HG03575 (cell line): Measurements from ENCODE around the gene TTLL11.

Experiments used
- ATAC-seq: cut with Tn5 transposase; IDR thresholded peaks from one replicate; pipeline ENCODE4 v1.9.1; 2021; ENCODE audit not compliant: unreplicated experiment, insufficient number of reproducible peaks, low FRiP score; ENCODE audit errors: extremely low read depth

Gene TTLL11

DNA sequence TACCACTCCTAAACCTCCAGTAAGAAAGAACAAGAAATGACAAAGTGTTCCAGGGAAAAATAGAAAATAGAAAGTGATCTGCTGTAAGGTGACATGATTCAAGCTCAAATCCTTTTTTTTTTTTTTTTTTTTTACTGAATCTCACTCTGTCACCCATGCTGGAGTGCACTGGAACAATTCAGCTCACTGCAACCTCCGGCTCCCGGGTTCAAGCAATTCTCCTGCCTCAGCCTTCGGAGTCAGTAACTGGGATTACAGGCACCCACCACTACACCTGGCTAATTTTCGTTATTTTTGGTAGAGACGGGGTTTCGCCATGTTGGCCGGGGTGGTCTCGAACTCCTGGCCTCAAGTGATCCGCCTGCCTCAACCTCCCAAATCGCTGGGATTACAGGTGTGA lies 35.9 kb downstream of the TTLL11 start:
- ATAC-seq = no peak

DNA sequence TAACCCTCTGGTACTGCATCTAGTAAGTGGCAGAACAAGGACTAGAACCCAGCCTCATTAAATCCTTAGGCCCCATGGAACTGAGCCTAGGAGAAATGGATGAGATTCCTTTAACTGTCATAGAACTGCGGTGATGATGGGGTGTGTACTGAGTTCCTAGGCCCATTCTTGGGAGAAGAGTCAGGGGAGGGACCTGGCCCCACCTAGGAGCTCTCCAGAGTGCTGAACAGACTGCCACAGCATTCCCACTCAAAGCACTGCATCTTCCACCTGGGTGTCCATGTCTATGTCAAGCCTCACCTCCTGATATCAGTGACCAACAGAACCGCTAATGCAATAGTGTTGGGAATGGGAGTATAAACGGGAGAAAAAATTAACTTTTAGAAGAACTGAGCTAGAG lies 36.6 kb downstream of the TTLL11 start:
- ATAC-seq = no peak

DNA sequence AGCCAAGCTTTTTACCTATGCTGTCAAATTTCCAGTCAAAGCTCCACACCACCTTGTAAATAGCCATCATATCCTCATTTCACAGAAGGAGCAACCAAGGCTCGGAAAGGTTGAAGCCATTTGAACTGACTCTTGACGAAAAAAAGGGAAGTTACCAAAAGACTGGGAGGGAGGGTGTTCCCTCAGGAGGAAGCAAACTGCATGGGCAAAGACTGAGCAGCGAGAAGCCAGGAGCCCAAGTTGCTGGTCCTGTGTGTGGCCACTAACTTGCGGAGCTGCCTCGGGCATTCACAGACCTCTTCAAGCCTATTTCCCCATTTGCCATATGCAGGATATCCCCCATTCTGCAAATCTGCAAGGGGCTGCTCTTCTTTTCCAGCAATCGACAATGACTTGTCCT lies 37.4 kb downstream of the TTLL11 start:
- no peak for ATAC-seq

- no peak for ATAC-seq
Observed at GRCh38 chr9:122053567-122054350, 39.3 kb downstream of the TTLL11 start.

DNA sequence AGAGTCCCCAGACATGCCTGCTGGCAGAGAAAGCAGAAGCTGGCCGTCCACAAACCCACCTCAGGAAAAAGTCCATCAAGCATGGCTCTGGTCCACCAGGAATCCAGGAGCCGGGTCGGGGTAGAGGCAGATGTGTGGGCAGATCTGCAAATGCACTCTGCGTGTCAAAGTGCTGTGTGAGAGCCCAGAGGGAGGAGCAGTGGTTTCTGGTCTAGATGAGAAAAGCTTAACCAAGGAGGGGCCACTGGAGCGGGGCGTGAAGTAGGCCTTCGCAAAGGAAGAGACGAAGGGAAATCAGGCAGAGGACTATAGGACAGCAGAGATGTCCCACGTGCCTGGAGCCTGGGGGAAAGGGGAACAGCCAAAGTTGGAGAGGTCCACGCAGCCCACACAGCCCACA lies 40.0 kb downstream of the TTLL11 start:
- ATAC-seq = no peak

DNA sequence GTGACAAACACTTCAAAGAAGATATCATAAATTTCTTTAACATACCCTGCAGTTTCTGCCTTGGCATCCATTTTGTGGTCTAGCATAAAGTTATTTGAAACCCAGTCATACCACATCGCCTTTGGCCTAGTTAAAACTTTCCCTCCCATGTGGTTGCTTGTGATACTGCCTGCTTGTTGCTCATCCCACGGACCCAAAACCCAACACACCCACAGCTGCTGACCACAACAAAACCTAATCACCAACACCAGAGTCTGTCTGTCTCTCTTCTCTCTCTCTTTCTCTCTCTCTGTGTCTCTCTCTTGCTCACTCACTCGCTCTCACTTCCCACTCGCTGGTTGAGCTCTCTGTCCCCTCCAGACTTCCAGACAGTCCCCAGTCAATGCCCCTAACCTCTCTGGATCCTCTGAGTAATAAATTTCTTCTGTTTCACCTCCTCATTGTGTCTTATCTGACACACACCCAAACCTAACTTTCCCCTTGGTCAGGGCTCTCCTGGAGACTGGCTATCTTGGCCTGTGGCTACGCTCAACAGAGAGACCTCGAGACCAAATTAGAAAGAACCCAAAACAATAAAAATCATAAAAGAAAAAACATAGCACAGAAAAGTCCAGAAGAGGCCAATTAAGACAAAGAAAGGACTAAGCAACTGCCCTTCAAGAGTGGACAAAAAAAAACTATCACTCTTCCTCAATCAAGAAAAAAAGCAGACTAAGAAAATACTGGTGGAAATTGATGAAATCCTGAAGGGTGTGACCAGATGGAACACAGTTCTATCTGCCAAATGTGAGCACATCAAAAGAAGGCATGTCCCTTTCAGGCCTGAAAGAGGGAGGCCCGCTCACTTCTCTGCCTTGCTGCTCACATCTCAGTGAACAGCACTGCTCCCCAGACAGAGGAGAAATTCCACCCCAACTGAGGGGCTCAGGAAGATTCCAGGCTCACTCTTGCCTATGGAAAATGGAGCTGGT lies 41.5 kb downstream of the TTLL11 start:
- ATAC-seq = no peak

- ATAC-seq = no peak
Observed at GRCh38 chr9:122050167-122050566, 42.9 kb downstream of the TTLL11 start.

- ATAC-seq = no peak
Observed at GRCh38 chr9:122042056-122042455, 51.1 kb downstream of the TTLL11 start.

DNA sequence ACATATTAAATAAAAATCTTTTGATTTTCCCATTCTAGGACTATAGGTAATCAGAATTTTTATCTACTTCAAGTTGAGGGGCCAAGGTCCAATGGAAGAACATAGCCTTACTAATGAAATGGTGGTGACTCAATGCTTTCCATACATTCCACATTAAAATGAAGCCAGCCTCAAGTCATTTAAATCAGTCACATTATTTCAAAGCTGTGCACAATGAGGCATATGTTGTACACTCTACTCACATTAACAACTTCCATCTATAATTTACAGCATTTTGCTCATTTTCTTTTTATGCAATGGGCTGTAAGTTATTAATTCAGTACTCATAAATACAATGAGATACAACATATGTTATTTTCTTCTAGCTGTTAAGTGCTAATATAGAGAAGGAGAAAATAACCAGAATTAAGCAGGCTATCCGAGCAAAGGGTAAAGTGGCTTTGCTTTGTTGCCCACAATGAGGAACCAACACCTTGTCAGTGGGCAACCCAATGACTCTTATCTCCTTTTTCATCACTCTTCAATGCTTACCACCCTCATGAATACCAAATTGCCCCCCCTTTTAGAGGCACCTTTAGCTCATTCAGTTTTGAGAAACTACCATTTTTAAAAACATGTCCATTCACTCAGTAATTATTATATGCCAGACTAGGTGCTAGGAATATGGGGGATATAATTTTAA lies 52.4 kb downstream of the TTLL11 start:
- no peak for ATAC-seq

DNA sequence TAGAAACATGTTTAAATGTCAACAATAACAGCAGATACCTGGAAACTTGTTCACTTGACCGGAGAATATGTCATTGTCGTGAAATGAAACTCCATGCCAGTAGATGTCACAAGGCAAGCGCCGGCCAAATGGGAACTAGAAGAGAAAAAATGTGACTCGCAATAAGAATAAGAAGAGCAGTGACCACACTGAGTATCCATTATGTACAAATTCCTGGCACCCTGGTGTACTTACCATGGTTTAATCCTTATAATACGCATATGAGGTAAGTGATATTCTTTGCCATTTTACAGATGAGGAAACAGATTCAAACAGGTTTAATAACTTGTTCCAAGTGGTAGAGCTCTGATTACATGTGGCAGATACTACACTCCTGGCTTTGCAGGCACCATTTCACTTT lies 53.9 kb downstream of the TTLL11 start:
- no peak for ATAC-seq

- ATAC-seq = no peak
Observed at GRCh38 chr9:122036988-122037387, 56.1 kb downstream of the TTLL11 start.

DNA sequence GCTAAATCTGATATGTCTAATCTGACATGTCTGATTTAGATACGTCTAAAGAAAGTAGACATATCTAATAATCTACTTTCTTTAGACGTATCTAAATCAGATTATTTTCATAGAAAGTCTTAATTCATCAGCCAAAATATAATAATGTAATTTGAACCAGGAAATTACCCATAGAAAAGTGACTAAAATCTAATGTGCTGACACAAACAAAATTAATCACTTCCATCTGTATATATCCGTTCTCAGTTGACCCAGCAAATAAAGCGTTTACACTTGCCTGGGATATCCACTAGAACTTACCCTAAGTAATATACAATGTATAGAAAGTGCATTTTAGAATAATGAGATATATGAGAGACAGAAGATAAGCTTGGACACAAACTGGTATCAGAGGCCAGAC lies 56.7 kb downstream of the TTLL11 start:
- ATAC-seq = no peak

GRCh38 chr9:122033775-122034373 lies 59.2 kb downstream of the TTLL11 start:
- ATAC-seq = no peak

GRCh38 chr9:122032346-122032745 lies 60.8 kb downstream of the TTLL11 start:
- ATAC-seq = no peak

DNA sequence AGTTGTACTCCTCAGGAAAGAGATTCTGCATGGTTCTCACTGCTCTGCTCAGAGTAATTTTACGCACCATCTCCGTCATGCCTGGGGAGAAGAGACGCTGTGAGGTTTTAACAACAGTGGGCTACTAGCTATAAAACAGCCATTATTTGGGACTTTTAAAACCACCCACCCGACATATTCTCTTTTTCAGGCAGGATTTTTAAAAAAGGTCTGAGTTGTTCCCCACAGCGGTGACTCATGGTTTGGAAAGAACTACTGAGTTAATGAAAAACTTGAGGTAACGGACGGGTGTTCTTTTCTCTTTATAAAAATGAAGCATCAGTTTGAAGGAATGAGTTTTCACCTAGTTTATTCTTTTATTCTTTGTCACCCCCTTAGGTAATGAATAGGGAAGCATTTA lies 61.3 kb downstream of the TTLL11 start:
- ATAC-seq = no peak

- ATAC-seq = no peak
Observed at GRCh38 chr9:122031157-122031556, 62.0 kb downstream of the TTLL11 start.

- ATAC-seq = no peak
Observed at GRCh38 chr9:122030357-122030756, 62.8 kb downstream of the TTLL11 start.

DNA sequence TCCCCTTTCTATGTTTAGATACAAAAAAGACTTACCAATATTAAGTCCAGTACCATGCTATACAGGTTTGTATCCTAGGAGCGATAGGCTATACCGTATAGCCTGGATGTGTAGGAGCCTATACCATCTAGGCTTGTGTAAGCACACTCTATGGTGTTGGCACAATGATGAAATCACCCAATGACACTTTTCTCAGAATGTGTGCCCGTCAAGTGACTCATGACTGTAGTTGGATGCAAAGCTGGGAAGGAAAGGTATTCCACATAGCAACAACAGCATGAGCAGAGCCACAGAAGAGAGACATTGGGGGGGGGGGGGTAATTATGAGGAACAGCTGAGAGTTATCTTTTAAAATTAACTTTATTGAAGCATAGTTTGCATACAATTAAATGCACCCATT lies 63.2 kb downstream of the TTLL11 start:
- ATAC-seq = no peak

DNA sequence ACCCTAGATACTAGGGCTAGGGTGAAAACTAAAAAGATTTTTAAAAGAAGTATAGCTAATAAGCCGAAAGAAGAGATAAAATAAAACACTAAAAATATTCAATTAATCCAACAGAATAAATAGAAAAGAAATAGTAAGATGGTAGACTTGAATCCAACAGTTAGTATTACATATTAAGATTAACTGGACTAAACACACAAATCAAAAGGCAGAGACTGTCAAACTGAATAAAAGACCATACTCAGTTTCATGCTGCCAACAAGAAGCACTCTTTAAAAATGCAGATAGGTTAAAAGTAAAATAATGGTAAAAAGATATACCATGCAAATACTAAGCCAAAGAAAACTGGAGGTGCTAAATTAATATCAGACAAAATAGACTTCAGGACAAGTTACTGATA lies 65.0 kb downstream of the TTLL11 start:
- ATAC-seq = no peak
